GM18867 (cell line): ENCODE data around the gene APC.
"Not testable (repeated sequence)": the region's sequence is repeated elsewhere in the genome, so short reads cannot be mapped to it uniquely, and the experiment has no call there.

ENCODE experiments used
- ATAC-seq: cut with Tn5 transposase; IDR thresholded peaks from one replicate; pipeline ENCODE4 v1.9.1; 2021; ENCODE audit warnings: mild to moderate bottlenecking, moderate library complexity; ENCODE audit not compliant: unreplicated experiment

The APC gene

GRCh38 chr5:112713206-112713605 lies 24.5 kb upstream of the APC start:
- ATAC-seq: no peak

- ATAC-seq: not testable (repeated sequence)
These were observed 20.8 kb upstream of the APC start for GRCh38 chr5:112716895-112717294.

- ATAC-seq: no peak
These were observed 20.1 kb upstream of the APC start for GRCh38 chr5:112717506-112718082.

GRCh38 chr5:112718344-112718743 lies 19.3 kb upstream of the APC start:
- ATAC-seq: no peak

- no peak for ATAC-seq
These were observed 17.1 kb upstream of the APC start for GRCh38 chr5:112720576-112720975.

GRCh38 chr5:112724901-112725300 lies 12.8 kb upstream of the APC start:
- no peak for ATAC-seq

GRCh38 chr5:112729630-112730029 lies 8.1 kb upstream of the APC start:
- no peak for ATAC-seq

GRCh38 chr5:112732131-112732530 lies 5.6 kb upstream of the APC start:
- no peak for ATAC-seq

- no peak for ATAC-seq
These were observed 4.1 kb upstream of the APC start for GRCh38 chr5:112733586-112733985.

- ATAC-seq: no peak
These were observed 3.1 kb upstream of the APC start for GRCh38 chr5:112734597-112734996.

GRCh38 chr5:112735702-112736101 lies 2.0 kb upstream of the APC start:
- ATAC-seq: no peak

- peak; percentile 1 for ATAC-seq
These were observed 619 bp upstream of the APC start for GRCh38 chr5:112737070-112737462.

GRCh38 chr5:112738191-112738560 lies 491 bp downstream of the APC start:
- ATAC-seq: no peak

- ATAC-seq: no peak
These were observed 4.7 kb downstream of the APC start for GRCh38 chr5:112742424-112742823.

- ATAC-seq: no peak
These were observed 5.9 kb downstream of the APC start for GRCh38 chr5:112743631-112744030.

- no peak for ATAC-seq
These were observed 14.7 kb downstream of the APC start for GRCh38 chr5:112752335-112752734.

- ATAC-seq: no peak
These were observed 18.0 kb downstream of the APC start for GRCh38 chr5:112755703-112756102.

- peak; percentile 88 for ATAC-seq
These were observed 20.0 kb downstream of the APC start for GRCh38 chr5:112757468-112758208.

- no peak for ATAC-seq
These were observed 21.0 kb downstream of the APC start for GRCh38 chr5:112758676-112759075.

GRCh38 chr5:112762113-112762810 lies 24.6 kb downstream of the APC start:
- no peak for ATAC-seq

GRCh38 chr5:112763165-112763564 lies 25.5 kb downstream of the APC start:
- ATAC-seq: no peak

- ATAC-seq: no peak
These were observed 34.4 kb downstream of the APC start for GRCh38 chr5:112772124-112772523.
